PC-9 (cell line): ENCODE results near the gene PDE4B. TPM values are rescaled to one million over a fixed set of nuclear protein-coding genes. Genes with fewer than 3 reads are reported as not detected.

Experiments
- BruUV-seq: library from RNA; stranded (reverse); fragments of 400-500 nt; replicated peaks from 2 replicates; lab custom pipeline; 2021; lab: Mats Ljungman, UMichigan
- CTCF ChIA-PET: fragments of 300-600 bp; sonication (Branson Sonifier 250); formaldehyde crosslinking; loops from one replicate; lab custom pipeline; 2022; ENCODE audit warnings: antibody characterized with exemption; lab: Charles Lee
- POLR2A ChIA-PET: fragments of 300-600 bp; sonication (Branson Sonifier 250); formaldehyde crosslinking; loops from one replicate; lab custom pipeline; 2022; ENCODE audit warnings: antibody characterized with exemption; ENCODE audit not compliant: unreplicated experiment; lab: Charles Lee
- DNase-seq, 2 experiments: peaks; one replicate each; pipeline versions ENCODE4 v3.0.0 to v3.0.0-alpha.2; 2015 to 2022; ENCODE audit warnings: mixed read lengths in 1 of 2
- H2AFZ ChIP-seq: fragments of 200-600 bp; sonication (generic); 2 replicates; pipeline ENCODE4 v1.8.1; 2017; ENCODE audit warnings: antibody characterized with exemption
- H3F3A ChIP-seq: fragments of 200-600 bp; sonication (generic); 2 replicates; pipeline ENCODE4 v1.8.1; 2017; ENCODE audit warnings: antibody characterized with exemption, mild to moderate bottlenecking, low read depth; ENCODE audit not compliant: insufficient read depth
- H3K27ac ChIP-seq: fragments of 200-600 bp; sonication (generic); 2 replicates; pipeline ENCODE4 v1.6.1; 2016; ENCODE audit warnings: mixed run types
- H3K27me3 ChIP-seq: fragments of 200-600 bp; sonication (generic); 2 replicates; pipeline ENCODE4 v1.6.1; 2016; ENCODE audit warnings: low read depth, mixed run types; ENCODE audit not compliant: insufficient read depth
- H3K36me3 ChIP-seq: fragments of 200-600 bp; sonication (generic); 2 replicates; pipeline ENCODE4 v1.6.1; 2016; ENCODE audit warnings: low read depth, mixed run types
- H3K4me1 ChIP-seq: fragments of 200-600 bp; sonication (generic); replicated peaks from 2 replicates; pipeline ENCODE4 v1.6.1; 2016; ENCODE audit warnings: mixed run types; ENCODE audit not compliant: insufficient read depth
- H3K4me2 ChIP-seq: fragments of 200-600 bp; sonication (generic); 2 replicates; pipeline ENCODE4 v1.6.1; 2017; ENCODE audit warnings: mixed run types
- H3K4me3 ChIP-seq: fragments of 200-600 bp; sonication (generic); 2 replicates; pipeline ENCODE4 v1.6.1; 2016; ENCODE audit warnings: mixed run types
- H3K79me2 ChIP-seq: fragments of 200-600 bp; sonication (generic); 2 replicates; pipeline ENCODE4 v1.6.1; 2017; ENCODE audit warnings: low read depth, mixed run types
- H3K9me2 ChIP-seq: fragments of 200-600 bp; sonication (generic); 2 replicates; pipeline ENCODE4 v1.8.1; 2017; ENCODE audit warnings: mild to moderate bottlenecking; ENCODE audit not compliant: insufficient read depth
- H3K9me3 ChIP-seq: fragments of 200-600 bp; sonication (generic); 2 replicates; pipeline ENCODE4 v1.8.1; 2016; ENCODE audit warnings: low read depth; ENCODE audit not compliant: insufficient read depth
- H4K20me1 ChIP-seq: fragments of 200-600 bp; sonication (generic); 2 replicates; pipeline ENCODE4 v1.8.1; 2017; ENCODE audit not compliant: insufficient read depth
- EZH2 ChIP-seq: fragments of 200-600 bp; sonication (generic); IDR thresholded peaks from 2 replicates; pipeline ENCODE4 v1.8.0; 2017; ENCODE audit warnings: antibody characterized with exemption, low read depth
- intact Hi-C: fragments of 100-400 bp; cut with micrococcal nuclease; formaldehyde crosslinking; loops from one replicate; pipeline ENCODE4 v1.10.0; 2022; ENCODE audit not compliant: unreplicated experiment
- total RNA-seq: library from RNA; stranded (reverse); gene quantifications from 2 replicates; pipeline ENCODE4 v1.2.3, GENCODE V29; 2021
- TF ChIP-seq, protein P1 (sequence below): fragments of 200-600 bp; sonication (generic); conservative IDR thresholded peaks from 2 replicates; pipeline ENCODE4 v1.6.1; 2017; ENCODE audit warnings: mixed run types, antibody characterized with exemption, mild to moderate bottlenecking, moderate library complexity

The PDE4B gene
- total RNA-seq, 1 experiment from 2014 or later, result 1.3 TPM

DNA sequence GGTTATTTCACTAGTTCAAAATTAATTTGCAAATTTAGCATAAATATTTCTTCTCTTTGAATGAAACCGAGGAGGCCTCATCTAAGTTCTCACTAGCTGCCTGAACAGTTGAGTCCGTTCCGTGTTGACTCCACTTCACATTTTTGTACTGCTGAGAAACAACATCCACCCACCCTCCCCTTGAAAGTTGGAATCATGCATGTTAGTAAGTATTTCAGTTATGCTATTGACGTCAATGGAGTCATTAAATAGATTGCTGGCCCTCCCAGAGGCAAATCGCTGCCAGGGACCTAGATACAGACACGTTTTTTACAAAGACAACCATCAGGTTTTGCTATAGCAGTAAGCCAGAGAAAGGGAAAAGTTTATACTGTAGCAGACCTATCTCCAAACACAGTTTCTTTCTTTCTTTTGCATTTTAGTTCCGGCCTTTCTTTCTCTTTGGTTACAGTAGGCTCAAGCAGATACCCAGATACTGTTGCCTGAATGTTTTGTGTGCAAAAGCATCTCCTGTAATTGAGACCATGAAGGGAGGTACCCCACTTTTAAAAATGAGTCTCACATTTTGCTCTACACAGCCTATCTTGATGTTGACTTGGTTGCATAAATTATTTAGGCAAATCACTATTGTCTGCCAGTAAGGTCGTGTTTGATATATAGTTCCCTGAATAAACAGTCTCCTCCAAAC, 478.7 kb downstream of the PDE4B start:
- BruUV-seq, result TSS peak; percentile 61
- no peak overlapping the region for H3K4me3 ChIP-seq
- H3K79me2 ChIP-seq, result no peaks in the 10 kb centered on the region
- no peaks in the 10 kb centered on the region for H3K36me3 ChIP-seq
- no peak overlapping the region for H3K4me2 ChIP-seq
- H3K9me3 ChIP-seq, result no peaks in the 10 kb centered on the region
- POLR2A ChIA-PET, result no interaction called here
- TF ChIP-seq, protein P1, sequence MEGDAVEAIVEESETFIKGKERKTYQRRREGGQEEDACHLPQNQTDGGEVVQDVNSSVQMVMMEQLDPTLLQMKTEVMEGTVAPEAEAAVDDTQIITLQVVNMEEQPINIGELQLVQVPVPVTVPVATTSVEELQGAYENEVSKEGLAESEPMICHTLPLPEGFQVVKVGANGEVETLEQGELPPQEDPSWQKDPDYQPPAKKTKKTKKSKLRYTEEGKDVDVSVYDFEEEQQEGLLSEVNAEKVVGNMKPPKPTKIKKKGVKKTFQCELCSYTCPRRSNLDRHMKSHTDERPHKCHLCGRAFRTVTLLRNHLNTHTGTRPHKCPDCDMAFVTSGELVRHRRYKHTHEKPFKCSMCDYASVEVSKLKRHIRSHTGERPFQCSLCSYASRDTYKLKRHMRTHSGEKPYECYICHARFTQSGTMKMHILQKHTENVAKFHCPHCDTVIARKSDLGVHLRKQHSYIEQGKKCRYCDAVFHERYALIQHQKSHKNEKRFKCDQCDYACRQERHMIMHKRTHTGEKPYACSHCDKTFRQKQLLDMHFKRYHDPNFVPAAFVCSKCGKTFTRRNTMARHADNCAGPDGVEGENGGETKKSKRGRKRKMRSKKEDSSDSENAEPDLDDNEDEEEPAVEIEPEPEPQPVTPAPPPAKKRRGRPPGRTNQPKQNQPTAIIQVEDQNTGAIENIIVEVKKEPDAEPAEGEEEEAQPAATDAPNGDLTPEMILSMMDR, result no peak
- no peak for TF ChIP-seq EZH2
- no peak overlapping the region for H3K27ac ChIP-seq
- H3K27me3 ChIP-seq, result no peaks in the 10 kb centered on the region
- no peaks in the 10 kb centered on the region for H3K4me1 ChIP-seq
- H3K9me2 ChIP-seq, result no peaks in the 10 kb centered on the region
- no peaks in the 10 kb centered on the region for H4K20me1 ChIP-seq
- peak in 1 of 2 experiments; percentile 74 for DNase-seq
- intact Hi-C loops, result loop anchor here (1.0 to 2.0 kb wide), 3 partner anchors 9 to 60 kb away; no protein-coding TSS in a partner anchor
- CTCF ChIA-PET, result no interaction called here
- no peak overlapping the region for H2AFZ ChIP-seq
- H3F3A ChIP-seq, result no peaks in the 10 kb centered on the region

DNA sequence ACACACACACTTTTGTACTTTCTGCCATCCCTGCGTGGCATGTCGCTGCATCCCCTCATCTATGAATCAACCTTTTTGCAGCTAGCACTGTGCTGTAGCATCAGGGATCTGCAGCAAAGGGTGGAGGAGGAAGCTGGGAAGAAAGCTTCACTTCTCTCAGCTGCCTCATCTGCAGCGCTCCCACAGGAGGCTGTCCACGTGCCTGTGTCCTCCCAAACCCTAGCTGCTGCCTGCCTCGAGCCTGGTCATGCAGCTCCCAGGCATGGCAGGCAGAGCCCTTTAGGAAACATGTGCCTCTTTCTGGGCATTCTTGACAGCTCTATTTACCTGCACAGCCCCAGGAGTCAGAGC, 479.2 kb downstream of the PDE4B start:
- peak in 1 of 2 experiments; percentile 24 for DNase-seq
- Histone ChIP-seq H3K9me2 (no peaks in the 10 kb centered on the region), H4K20me1 (no peaks in the 10 kb centered on the region), H3K4me2 (no peak overlapping the region), H2AFZ (no peak overlapping the region), H3K4me1 (no peaks in the 10 kb centered on the region), H3K27ac (no peak overlapping the region), H3K79me2 (no peaks in the 10 kb centered on the region), H3K4me3 (no peak overlapping the region), H3K27me3 (no peaks in the 10 kb centered on the region), H3F3A (no peaks in the 10 kb centered on the region), H3K36me3 (no peaks in the 10 kb centered on the region), H3K9me3 (no peaks in the 10 kb centered on the region)
- intact Hi-C loops, result loop anchor here (1.0 to 2.0 kb wide), 3 partner anchors 10 to 59 kb away; no protein-coding TSS in a partner anchor
- TF ChIP-seq, protein P1, result no peak
- TF ChIP-seq EZH2, result no peak
- ChIA-PET POLR2A (no interaction called here), CTCF (no interaction called here)
- no TSS peak for BruUV-seq

DNA sequence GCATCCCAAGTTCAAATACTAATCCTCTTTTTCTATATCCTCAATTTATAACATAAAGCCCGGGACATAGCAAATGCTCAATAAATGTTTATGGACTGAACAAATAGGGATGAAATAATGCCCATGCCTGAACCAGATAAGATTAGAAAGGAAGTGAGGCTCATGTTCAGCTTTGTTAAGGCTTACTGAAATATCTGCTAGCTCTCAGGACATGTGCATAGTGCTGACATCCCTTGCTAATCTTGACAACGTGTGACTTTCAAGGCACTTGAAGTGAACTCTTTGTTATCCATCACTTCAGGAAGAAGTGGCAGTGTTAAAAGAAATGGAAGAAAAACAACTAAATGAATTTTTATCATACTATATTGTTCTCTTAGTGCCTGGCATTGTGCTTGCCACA, 481.0 kb downstream of the PDE4B start:
- POLR2A ChIA-PET, result no interaction called here
- Histone ChIP-seq H3K4me3 (no peak overlapping the region), H3K79me2 (no peaks in the 10 kb centered on the region), H3K9me2 (no peaks in the 10 kb centered on the region), H3K4me2 (no peak overlapping the region), H3K9me3 (no peaks in the 10 kb centered on the region), H2AFZ (no peak overlapping the region), H3F3A (no peaks in the 10 kb centered on the region), H3K27me3 (no peaks in the 10 kb centered on the region), H3K36me3 (no peaks in the 10 kb centered on the region), H3K27ac (no peak overlapping the region), H3K4me1 (no peaks in the 10 kb centered on the region), H4K20me1 (no peaks in the 10 kb centered on the region)
- CTCF ChIA-PET, result no interaction called here
- no peak for TF ChIP-seq EZH2
- TF ChIP-seq, protein P1, result no peak
- BruUV-seq, result no TSS peak
- DNase-seq, result no peak
- intact Hi-C loops, result no loop called here
